Neuron (in vitro differentiated cells): ENCODE results near the gene SWSAP1.

Experiments
- H2AFZ ChIP-seq: one replicate; pipeline ENCODE4 v1.6.1; 2013; ENCODE audit warnings: low read depth, mild to moderate bottlenecking, inconsistent platforms, low read length, moderate library complexity
- H3K27me3 ChIP-seq: one replicate; pipeline ENCODE4 v1.6.1; 2013; ENCODE audit warnings: low read length; ENCODE audit not compliant: insufficient read depth
- H3K36me3 ChIP-seq: one replicate; pipeline ENCODE4 v1.6.1; 2013; ENCODE audit warnings: low read length; ENCODE audit not compliant: insufficient read depth
- H3K4me1 ChIP-seq: one replicate; pipeline ENCODE4 v1.6.1; 2013; ENCODE audit warnings: low read length; ENCODE audit not compliant: insufficient read depth
- H3K4me3 ChIP-seq: 2 replicates; pipeline ENCODE4 v1.5.1; 2013; ENCODE audit warnings: mild to moderate bottlenecking, low read length, moderate library complexity
- H3K9me3 ChIP-seq: one replicate; pipeline ENCODE4 v1.6.1; 2013; ENCODE audit warnings: low read length

SWSAP1 gene

GRCh38 chr19:11361037-11361770 lies 13.3 kb upstream of the SWSAP1 start:
- Histone ChIP-seq H3K4me3 (no peak overlapping the region), H3K27me3 (no peaks in the 10 kb centered on the region), H3K4me1 (no peaks in the 10 kb centered on the region), H3K36me3 (peaks cover 3% of the 10 kb centered on the region), H3K9me3 (no peaks in the 10 kb centered on the region), H2AFZ (no peak overlapping the region)

GRCh38 chr19:11361771-11362731 lies 12.4 kb upstream of the SWSAP1 start:
- H3K4me3 ChIP-seq, result no peak overlapping the region
- no peak overlapping the region for H2AFZ ChIP-seq
- H3K9me3 ChIP-seq, result no peaks in the 10 kb centered on the region
- H3K4me1 ChIP-seq, result no peaks in the 10 kb centered on the region
- H3K27me3 ChIP-seq, result no peaks in the 10 kb centered on the region
- peaks cover 3% of the 10 kb centered on the region for H3K36me3 ChIP-seq

- H3K4me3 ChIP-seq, result no peak overlapping the region
- no peaks in the 10 kb centered on the region for H3K27me3 ChIP-seq
- no peak overlapping the region for H2AFZ ChIP-seq
- no peaks in the 10 kb centered on the region for H3K4me1 ChIP-seq
- peaks cover 3% of the 10 kb centered on the region for H3K36me3 ChIP-seq
- no peaks in the 10 kb centered on the region for H3K9me3 ChIP-seq
These were observed 10.6 kb upstream of the SWSAP1 start for GRCh38 chr19:11363881-11364280.

- no peaks in the 10 kb centered on the region for H3K9me3 ChIP-seq
- no peak overlapping the region for H2AFZ ChIP-seq
- no peaks in the 10 kb centered on the region for H3K27me3 ChIP-seq
- H3K4me1 ChIP-seq, result no peaks in the 10 kb centered on the region
- no peak overlapping the region for H3K4me3 ChIP-seq
- peaks cover 3% of the 10 kb centered on the region for H3K36me3 ChIP-seq
These were observed 10.1 kb upstream of the SWSAP1 start for GRCh38 chr19:11364296-11364904.

GRCh38 chr19:11364935-11365334 lies 9.5 kb upstream of the SWSAP1 start:
- Histone ChIP-seq H3K36me3 (peaks cover 3% of the 10 kb centered on the region), H3K27me3 (no peaks in the 10 kb centered on the region), H3K4me3 (no peak overlapping the region), H3K9me3 (no peaks in the 10 kb centered on the region), H2AFZ (no peak overlapping the region), H3K4me1 (no peaks in the 10 kb centered on the region)

GRCh38 chr19:11365557-11366117 lies 8.8 kb upstream of the SWSAP1 start:
- Histone ChIP-seq H3K9me3 (no peaks in the 10 kb centered on the region), H3K4me1 (no peaks in the 10 kb centered on the region), H3K36me3 (peaks cover 3% of the 10 kb centered on the region), H3K4me3 (no peak overlapping the region), H2AFZ (no peak overlapping the region), H3K27me3 (no peaks in the 10 kb centered on the region)

GRCh38 chr19:11367528-11367927 lies 6.9 kb upstream of the SWSAP1 start:
- no peaks in the 10 kb centered on the region for H3K9me3 ChIP-seq
- no peaks in the 10 kb centered on the region for H3K36me3 ChIP-seq
- no peak overlapping the region for H2AFZ ChIP-seq
- no peak overlapping the region for H3K4me3 ChIP-seq
- H3K4me1 ChIP-seq, result no peaks in the 10 kb centered on the region
- H3K27me3 ChIP-seq, result no peaks in the 10 kb centered on the region

GRCh38 chr19:11370744-11371143 lies 3.7 kb upstream of the SWSAP1 start:
- H3K27me3 ChIP-seq, result no peaks in the 10 kb centered on the region
- no peaks in the 10 kb centered on the region for H3K9me3 ChIP-seq
- H3K36me3 ChIP-seq, result no peaks in the 10 kb centered on the region
- peaks cover 18% of the 10 kb centered on the region for H3K4me1 ChIP-seq
- H2AFZ ChIP-seq, result no peak overlapping the region
- H3K4me3 ChIP-seq, result no peak overlapping the region

GRCh38 chr19:11373166-11373884 lies 1.1 kb upstream of the SWSAP1 start:
- peaks cover 20% of the 10 kb centered on the region for H3K4me1 ChIP-seq
- no peaks in the 10 kb centered on the region for H3K27me3 ChIP-seq
- no peaks in the 10 kb centered on the region for H3K9me3 ChIP-seq
- no peaks in the 10 kb centered on the region for H3K36me3 ChIP-seq
- H3K4me3 ChIP-seq, result peak overlapping the region; percentile 59
- H2AFZ ChIP-seq, result no peak overlapping the region

GRCh38 chr19:11373885-11374432 lies 507 bp upstream of the SWSAP1 start:
- Histone ChIP-seq H3K4me1 (peaks cover 23% of the 10 kb centered on the region), H3K4me3 (peak overlapping the region; percentile 59), H2AFZ (no peak overlapping the region), H3K36me3 (no peaks in the 10 kb centered on the region), H3K9me3 (no peaks in the 10 kb centered on the region), H3K27me3 (no peaks in the 10 kb centered on the region)

GRCh38 chr19:11375143-11375948 lies 880 bp downstream of the SWSAP1 start:
- no peaks in the 10 kb centered on the region for H3K9me3 ChIP-seq
- H3K27me3 ChIP-seq, result no peaks in the 10 kb centered on the region
- no peaks in the 10 kb centered on the region for H3K36me3 ChIP-seq
- H2AFZ ChIP-seq, result peak overlapping the region; percentile 37
- H3K4me3 ChIP-seq, result peak overlapping the region; percentile 59
- H3K4me1 ChIP-seq, result peaks cover 23% of the 10 kb centered on the region
